HepG2 (cell line): ENCODE results near the gene HECTD3.

Experiments
- KAT2B ChIP-seq: fragments of 150-350 bp; IDR thresholded peaks from 2 replicates; pipeline ENCODE4 v1.6.1; 2014; ENCODE audit warnings: low read depth, low read length, borderline replicate concordance
- MAFK ChIP-seq, 2 experiments: IDR thresholded peaks in 1 of 2; conservative IDR thresholded peaks in 1 of 2; 2 replicates each; pipeline ENCODE4 v1.6.1; 2011; ENCODE audit warnings: improper control_type of control experiment in 2 of 2, low read length in 2 of 2
- ZSCAN20 ChIP-seq: sonication (generic); formaldehyde crosslinking; IDR thresholded peaks from 2 replicates; pipeline ENCODE4 v1.4.0; 2020; ENCODE audit warnings: missing genetic modification reagents, mild to moderate bottlenecking, borderline replicate concordance
- TF ChIP-seq, protein P1 (sequence below): sonication (generic); formaldehyde crosslinking; IDR thresholded peaks from 2 replicates; pipeline ENCODE4 v1.5.0; 2020; ENCODE audit warnings: mild to moderate bottlenecking, missing genetic modification reagents, moderate library complexity

GRCh38 chr1:45009296-45009865 is 1.7 kb downstream of the HECTD3 start:
- TF ChIP-seq KAT2B, result no peak
- TF ChIP-seq, protein P1, sequence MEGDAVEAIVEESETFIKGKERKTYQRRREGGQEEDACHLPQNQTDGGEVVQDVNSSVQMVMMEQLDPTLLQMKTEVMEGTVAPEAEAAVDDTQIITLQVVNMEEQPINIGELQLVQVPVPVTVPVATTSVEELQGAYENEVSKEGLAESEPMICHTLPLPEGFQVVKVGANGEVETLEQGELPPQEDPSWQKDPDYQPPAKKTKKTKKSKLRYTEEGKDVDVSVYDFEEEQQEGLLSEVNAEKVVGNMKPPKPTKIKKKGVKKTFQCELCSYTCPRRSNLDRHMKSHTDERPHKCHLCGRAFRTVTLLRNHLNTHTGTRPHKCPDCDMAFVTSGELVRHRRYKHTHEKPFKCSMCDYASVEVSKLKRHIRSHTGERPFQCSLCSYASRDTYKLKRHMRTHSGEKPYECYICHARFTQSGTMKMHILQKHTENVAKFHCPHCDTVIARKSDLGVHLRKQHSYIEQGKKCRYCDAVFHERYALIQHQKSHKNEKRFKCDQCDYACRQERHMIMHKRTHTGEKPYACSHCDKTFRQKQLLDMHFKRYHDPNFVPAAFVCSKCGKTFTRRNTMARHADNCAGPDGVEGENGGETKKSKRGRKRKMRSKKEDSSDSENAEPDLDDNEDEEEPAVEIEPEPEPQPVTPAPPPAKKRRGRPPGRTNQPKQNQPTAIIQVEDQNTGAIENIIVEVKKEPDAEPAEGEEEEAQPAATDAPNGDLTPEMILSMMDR (CRISPR knock-in tag), result no peak
- TF ChIP-seq ZSCAN20 (CRISPR knock-in tag), result no peak
- no peak for TF ChIP-seq MAFK (conservative IDR thresholded peaks at IDR 0.05 in 1 of 2, IDR thresholded peaks at IDR 0.05 in 1 of 2; ENCODE audit: low read length in 2 of 2)
